Measurements from ENCODE around the gene TFF1. TPM values are rescaled to one million over a fixed set of nuclear protein-coding genes. Genes with fewer than 3 reads are reported as not detected.
A peak's percentile ranks its signal among the peaks of the same experiment; 100 is the strongest.

The TFF1 gene
- total RNA-seq, 1 donor from 2014 or later: 136 TPM

- no peak for TF ChIP-seq CTCF (conservative IDR thresholded peaks at IDR 0.05)
- H3K36me3 Mint-ChIP-seq: no peaks in the 10 kb centered on the region
- peak; percentile 27 for DNase-seq (ENCODE audit: extremely low spot score, unreplicated experiment)
These were observed 27.3 kb downstream of the TFF1 start for GRCh38 chr21:42338729-42339715.

GRCh38 chr21:42337830-42338728 is 28.3 kb downstream of the TFF1 start:
- Mint-ChIP-seq H3K27me3 (peaks cover 3% of the 10 kb centered on the region), H3K36me3 (no peaks in the 10 kb centered on the region), H3K4me1 (ENCODE audit: unreplicated experiment) (peaks cover 21% of the 10 kb centered on the region), H3K4me3 (peak overlapping the region; percentile 41), H3K27ac (peak overlapping the region; percentile 71), H3K9me3 (no peaks in the 10 kb centered on the region)
- TF ChIP-seq CTCF (conservative IDR thresholded peaks at IDR 0.05): peak; percentile 76
- peak; percentile 76 for DNase-seq (ENCODE audit: extremely low spot score, unreplicated experiment)

More at GRCh38 chr21:42338729-42339715, 27.3 kb downstream of the TFF1 start:
- peaks cover 21% of the 10 kb centered on the region for H3K4me1 Mint-ChIP-seq (ENCODE audit: unreplicated experiment)
- peaks cover 3% of the 10 kb centered on the region for H3K27me3 Mint-ChIP-seq
- no peak overlapping the region for H3K27ac Mint-ChIP-seq
- no peak overlapping the region for H3K4me3 Mint-ChIP-seq
- no peaks in the 10 kb centered on the region for H3K9me3 Mint-ChIP-seq

GRCh38 chr21:42337276-42337675 is 29.1 kb downstream of the TFF1 start:
- H3K4me3 Mint-ChIP-seq: no peak overlapping the region
- DNase-seq (ENCODE audit: extremely low spot score, unreplicated experiment): no peak
- peak overlapping the region; percentile 71 for H3K27ac Mint-ChIP-seq

DNA sequence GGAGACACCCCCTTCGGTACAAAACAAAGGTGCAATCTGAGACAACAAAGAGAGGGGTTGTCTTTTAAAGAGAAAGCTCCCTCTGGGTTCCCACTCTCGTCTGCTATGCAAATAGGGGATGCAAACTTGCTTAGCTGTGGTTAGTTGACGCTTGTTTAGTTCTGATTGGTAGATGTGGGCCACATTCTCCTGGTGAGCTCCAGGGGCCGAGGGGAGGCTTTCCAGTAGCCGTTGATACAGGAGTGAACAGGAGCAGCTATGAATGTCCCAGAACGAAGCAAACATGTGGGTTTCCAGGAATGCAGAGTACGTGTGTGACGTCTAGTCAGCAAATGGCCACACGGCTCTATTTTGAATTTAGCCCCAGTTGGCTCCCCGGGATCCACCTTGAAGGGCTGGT is 30.3 kb downstream of the TFF1 start:
- Mint-ChIP-seq H3K4me1 (ENCODE audit: unreplicated experiment) (peaks cover 21% of the 10 kb centered on the region), H3K36me3 (no peaks in the 10 kb centered on the region), H3K27me3 (peaks cover 3% of the 10 kb centered on the region), H3K27ac (no peak overlapping the region), H3K4me3 (no peak overlapping the region), H3K9me3 (peaks cover 3% of the 10 kb centered on the region)
- DNase-seq (ENCODE audit: extremely low spot score, unreplicated experiment): peak; percentile 44
- TF ChIP-seq CTCF (conservative IDR thresholded peaks at IDR 0.05): no peak

More at GRCh38 chr21:42337276-42337675, 29.1 kb downstream of the TFF1 start:
- Mint-ChIP-seq H3K9me3 (no peaks in the 10 kb centered on the region), H3K4me1 (ENCODE audit: unreplicated experiment) (peaks cover 21% of the 10 kb centered on the region), H3K36me3 (no peaks in the 10 kb centered on the region), H3K27me3 (peaks cover 3% of the 10 kb centered on the region)
- TF ChIP-seq CTCF (conservative IDR thresholded peaks at IDR 0.05): no peak

DNA sequence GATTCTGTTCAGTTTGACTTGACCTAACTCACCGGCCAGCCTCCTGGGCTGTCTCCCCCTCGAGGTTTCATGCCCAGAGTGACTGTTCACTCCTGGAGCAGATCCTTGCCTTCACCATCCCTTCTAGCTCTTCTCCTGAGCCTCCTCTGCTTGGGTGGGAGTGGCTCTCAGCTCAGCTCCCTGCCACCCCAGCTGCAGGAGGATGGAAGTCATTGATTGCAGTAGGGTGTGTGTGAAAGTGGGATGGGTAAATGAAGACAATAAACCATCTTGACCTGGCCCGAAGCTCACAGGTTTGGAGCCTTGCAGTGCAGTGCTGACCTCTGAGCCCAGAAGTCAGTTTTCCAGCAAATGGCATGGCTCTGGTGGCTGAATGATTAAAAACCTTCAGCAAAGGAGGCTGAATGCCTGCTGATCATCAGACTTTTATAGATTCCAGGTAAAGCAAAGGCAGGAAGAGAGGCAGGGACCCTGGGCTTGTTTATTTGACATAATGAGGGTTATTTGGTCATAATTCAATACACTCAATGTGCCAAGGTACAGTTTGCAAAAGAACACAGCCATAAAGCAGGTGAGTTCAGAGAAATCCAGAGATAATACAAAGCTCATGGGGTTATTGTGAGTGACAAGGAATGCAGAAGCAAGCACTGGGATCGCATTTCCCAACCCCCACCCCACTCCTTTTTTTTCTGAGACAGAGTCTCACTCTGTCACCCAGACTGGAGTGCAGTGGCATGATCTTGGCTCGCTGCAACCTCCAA is 33.6 kb downstream of the TFF1 start:
- no peak overlapping the region for H3K27ac Mint-ChIP-seq
- H3K27me3 Mint-ChIP-seq: peaks cover 2% of the 10 kb centered on the region
- H3K36me3 Mint-ChIP-seq: no peaks in the 10 kb centered on the region
- no peak for TF ChIP-seq CTCF (conservative IDR thresholded peaks at IDR 0.05)
- H3K4me3 Mint-ChIP-seq: no peak overlapping the region
- DNase-seq (ENCODE audit: extremely low spot score, unreplicated experiment): peak; percentile 27
- H3K4me1 Mint-ChIP-seq (ENCODE audit: unreplicated experiment): peaks cover 11% of the 10 kb centered on the region
- H3K9me3 Mint-ChIP-seq: peaks cover 11% of the 10 kb centered on the region
